ENCODE results near the gene AKNA.
A peak's percentile ranks its signal among the peaks of the same experiment; 100 is the strongest.

The AKNA gene

GRCh38 chr9:114414346-114414745 is 26.6 kb upstream of the AKNA start:
- no peak for DNase-seq (ENCODE audit: low spot score)

DNA sequence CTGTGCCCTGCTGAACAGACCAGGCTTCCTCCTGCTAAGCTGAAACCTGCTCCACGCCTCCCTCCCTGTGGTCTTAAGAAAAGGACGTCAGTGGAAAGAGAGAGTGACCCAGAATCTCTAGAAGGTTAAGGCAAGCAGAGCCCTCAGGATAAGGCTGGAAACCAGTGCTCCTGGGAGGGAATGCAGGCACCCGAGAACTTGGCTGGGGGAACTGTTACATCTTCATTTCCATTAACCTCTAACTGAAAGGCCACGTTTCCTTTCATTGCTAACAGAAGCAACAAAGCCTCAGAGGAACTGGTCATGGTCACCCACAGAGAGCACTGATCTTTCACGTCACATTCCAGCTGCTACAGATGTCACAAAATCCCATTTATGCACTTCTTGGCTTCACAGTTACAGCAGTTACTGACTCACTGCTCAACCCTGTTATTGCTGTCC is 26.1 kb upstream of the AKNA start:
- peak; percentile 48 for DNase-seq (ENCODE audit: low spot score)

DNA sequence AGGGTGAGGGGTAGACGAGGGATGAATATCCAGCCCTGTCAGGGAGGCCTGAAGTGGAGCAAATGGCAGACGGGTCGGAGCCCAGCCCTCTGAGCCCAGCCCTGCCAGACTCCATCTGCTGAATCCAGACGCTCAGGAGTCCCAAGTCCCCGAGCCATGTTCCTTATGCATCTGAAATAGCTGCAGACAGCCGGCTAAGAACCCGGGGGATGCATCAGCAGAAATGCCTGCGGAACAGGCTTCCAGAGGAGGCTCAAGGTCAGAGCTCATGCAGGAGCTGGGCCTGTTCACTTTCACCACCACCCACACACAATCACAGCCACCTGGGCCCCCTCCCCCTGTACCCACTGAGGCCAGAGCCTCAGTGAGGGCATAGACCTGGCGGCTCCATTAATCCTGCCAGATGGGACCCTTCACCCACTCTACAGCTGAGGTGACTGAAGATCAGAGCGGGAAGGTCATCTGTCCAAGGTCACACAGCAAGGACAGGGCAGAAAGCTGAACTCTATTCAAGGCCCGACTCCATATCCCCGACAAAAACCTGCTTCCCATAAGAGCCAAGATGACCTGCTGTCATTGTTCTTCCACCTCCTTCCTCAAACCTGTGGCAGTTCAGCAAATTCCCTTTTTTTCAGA is 24.4 kb upstream of the AKNA start:
- DNase-seq (ENCODE audit: low spot score), result no peak

- DNase-seq (ENCODE audit: low spot score), result no peak
These were observed 23.7 kb upstream of the AKNA start for GRCh38 chr9:114411452-114411851.

GRCh38 chr9:114410910-114411309 is 23.1 kb upstream of the AKNA start:
- DNase-seq (ENCODE audit: low spot score), result no peak

DNA sequence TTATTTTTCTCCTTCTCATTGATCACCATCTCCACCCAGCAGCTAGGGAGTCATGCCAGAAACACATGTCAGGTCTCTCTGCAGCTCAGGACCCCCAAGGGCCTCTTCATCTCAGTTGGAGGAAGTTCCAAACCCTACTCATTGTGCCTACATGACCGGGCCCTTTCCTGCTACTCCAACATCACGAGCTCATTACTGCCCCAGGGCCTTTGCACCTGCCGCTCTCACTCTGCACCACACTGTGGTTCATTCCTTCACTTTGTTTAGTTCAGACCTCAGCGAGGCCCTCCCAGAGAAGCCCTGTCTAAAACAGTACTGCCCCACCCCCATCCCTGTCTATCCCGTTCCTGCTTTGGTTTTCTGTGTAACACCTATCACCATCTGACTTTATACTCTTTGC is 22.1 kb upstream of the AKNA start:
- DNase-seq (ENCODE audit: low spot score), result no peak

DNA sequence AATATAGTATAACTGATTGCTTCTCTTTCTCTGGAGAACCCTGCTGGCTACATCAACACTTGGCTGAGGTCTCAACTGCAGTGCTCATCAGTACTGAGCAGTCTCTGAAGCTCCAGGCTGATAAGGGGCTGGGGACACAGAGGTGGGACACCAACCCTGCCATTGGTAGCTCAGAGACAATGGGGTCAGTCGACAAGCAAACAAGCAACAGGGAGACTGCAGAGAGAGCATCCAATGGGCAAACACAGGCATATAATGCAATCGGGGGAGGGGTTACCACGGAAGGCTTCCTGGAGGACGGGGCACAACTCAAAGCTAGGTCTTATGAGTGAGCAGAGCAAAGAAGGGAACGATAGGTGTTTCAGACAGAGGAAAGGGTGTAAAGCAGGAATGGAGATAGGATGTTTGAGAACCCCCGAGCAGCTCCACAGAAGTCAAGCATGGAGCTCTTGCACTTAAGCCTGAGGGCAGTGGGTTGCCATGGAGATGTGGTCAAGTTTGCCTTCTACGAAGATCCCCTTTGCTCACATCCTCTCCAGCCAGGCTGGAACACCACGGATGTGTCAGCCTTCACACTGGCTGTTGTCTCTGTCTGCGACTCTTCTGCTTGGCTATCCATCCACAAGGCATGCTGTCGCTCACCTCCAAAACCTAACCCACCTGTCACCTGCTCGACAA is 21.5 kb upstream of the AKNA start:
- no peak for DNase-seq (ENCODE audit: low spot score)

DNA sequence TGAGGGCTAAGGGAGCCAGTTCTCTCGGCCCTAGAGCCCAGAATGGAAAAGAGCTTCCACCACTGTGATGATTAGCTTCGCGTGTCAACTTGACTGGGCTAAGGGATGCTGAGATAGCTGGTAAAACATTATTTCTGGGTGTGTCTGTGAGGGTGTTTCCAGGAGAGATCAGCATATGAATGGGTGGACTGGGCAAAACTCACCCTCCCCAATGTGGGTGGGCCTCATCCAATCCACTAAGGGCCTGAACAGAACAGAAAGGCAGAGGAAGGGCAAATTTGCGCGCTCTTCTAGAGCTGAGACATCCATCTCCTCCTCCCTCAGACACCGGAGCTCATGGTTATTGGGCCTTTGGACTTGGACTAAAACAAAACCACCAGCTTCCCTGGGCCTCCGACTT is 20.9 kb upstream of the AKNA start:
- no peak for DNase-seq (ENCODE audit: low spot score)

GRCh38 chr9:114407889-114408288 is 20.1 kb upstream of the AKNA start:
- no peak for DNase-seq (ENCODE audit: low spot score)

DNA sequence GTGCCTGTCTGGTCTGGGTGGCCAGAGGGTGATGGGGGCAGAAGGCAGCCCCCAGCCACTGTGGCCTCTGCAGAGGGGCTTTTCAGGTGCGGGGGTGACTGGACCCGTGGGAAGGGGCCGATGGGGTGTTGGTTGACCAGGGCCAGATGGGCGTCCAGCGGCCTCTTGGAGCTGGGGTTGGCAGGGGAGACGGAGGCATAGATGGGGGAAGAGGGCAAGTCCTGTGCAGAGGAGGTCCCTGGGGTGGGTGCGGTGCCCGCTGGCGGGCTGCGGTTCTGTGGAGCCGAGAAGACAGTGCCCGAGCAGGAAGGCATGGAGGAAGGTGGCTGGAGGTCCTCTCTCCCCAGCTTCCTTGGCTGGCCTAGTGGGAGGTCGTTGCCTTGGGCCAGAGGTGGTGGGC is 18.7 kb upstream of the AKNA start:
- no peak for DNase-seq (ENCODE audit: low spot score)

DNA sequence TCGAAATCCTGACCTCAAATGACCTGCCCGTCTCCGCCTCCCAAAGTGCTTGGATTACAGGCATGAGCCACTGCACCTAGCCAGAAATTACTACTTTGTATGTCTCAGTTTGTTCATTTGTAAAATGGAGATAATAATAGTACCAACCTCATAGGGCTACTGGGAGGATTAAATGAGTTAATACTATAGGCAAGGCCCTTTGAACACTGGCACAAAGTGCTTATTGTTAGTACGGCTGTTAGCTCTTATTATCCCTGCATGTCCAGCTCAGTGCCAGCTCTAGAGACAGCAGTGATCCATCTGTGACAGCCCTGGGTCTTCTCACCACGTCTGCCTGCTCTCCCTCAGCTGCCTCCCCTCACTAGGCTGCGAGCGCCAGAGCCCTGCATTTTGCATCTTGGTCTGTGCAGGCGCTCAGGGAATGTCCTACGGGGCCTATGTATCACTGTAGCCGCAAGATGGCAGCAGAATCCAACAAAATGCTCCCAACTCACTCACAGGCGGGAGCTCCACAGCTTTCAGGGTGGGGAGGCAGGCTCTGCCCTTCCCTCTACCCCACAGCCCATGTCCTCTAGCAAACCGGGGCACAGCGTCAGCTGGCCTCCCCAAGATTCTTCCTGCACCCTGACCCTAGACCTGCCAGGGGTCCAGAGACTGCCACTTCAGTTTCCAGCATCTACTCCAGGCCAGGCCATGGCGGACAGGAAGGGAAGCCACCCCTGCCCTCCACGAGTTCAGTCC is 17.7 kb upstream of the AKNA start:
- DNase-seq (ENCODE audit: low spot score), result peak; percentile 87

GRCh38 chr9:114404531-114404930 is 16.7 kb upstream of the AKNA start:
- DNase-seq (ENCODE audit: low spot score), result no peak

GRCh38 chr9:114403153-114403756 is 15.5 kb upstream of the AKNA start:
- DNase-seq (ENCODE audit: low spot score), result no peak

DNA sequence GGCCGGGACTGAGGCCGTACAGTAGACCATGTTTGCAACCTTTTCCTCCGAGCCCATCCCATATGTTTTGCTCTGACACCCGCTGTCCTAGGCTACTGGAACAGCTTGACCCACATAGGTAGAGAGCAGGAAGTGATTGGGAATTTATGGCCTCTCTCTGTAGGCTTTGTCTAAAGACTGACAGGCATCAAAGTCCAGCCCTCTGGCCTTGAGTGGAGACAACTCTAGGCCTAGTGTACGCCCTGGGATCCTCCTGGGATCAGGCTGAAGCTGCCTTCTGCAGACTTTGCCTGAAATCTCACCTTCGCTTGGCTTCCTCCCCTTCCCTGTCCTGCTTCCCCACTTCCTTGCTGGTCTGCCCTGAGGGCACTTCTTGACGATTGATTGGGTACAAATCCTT is 13.6 kb upstream of the AKNA start:
- DNase-seq (ENCODE audit: low spot score), result no peak

DNA sequence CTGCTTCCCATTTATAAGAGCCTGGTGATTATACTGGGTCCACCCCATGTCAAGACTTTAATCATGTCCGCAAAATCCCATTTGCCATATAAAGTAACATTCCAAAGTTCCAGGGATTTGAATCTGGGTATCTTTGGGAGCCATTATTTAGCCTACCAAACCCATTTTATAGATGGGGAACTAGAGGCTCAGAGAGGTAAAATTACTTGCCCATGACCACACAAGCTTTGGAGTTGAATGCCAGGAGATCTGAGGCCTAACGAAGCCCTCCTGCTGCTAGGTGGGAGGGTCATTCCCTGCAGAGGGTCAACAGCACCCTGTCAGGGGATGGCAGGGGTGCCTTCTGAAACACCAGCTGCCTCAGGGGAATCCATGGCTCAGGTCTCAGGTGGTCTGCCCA is 13.0 kb upstream of the AKNA start:
- no peak for DNase-seq (ENCODE audit: low spot score)

DNA sequence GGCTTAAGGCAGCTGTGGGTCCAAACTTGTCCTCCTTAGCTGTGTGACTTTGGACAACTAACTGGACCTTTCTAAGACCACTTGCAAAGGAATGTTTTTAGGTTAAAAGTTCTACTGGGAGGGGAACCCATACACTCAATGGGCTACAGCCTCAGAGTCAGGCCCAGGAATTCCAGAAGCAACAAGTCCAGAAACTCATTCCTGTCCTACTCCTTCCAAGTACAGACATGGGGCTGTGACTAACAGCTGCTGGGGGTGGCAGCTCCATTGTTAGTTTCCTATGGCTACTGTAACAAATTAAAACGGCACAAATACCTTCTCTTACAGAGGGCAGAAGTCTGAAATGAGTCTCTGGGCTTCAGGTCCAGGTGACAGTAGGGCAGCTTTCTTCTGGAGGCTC is 12.4 kb upstream of the AKNA start:
- DNase-seq (ENCODE audit: low spot score), result no peak

DNA sequence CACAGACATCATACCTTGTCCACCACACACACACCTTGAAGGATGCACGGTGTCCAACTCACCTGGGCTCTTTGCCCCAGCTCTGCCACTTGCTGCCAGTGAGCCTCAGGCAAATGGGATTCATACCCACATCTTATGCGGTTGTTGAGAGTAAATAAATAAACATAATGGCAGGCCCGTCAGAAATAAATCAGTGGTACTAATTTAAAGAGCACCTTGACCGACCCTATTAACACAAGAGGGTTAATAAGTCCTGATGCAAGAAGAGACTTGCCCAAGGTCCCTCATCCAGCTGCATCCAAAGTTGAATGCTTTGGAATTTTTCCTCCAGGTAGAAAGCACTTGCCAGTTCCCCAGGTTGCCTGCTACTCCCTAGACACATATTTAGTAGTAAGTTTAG is 11.6 kb upstream of the AKNA start:
- no peak for DNase-seq (ENCODE audit: low spot score)

DNA sequence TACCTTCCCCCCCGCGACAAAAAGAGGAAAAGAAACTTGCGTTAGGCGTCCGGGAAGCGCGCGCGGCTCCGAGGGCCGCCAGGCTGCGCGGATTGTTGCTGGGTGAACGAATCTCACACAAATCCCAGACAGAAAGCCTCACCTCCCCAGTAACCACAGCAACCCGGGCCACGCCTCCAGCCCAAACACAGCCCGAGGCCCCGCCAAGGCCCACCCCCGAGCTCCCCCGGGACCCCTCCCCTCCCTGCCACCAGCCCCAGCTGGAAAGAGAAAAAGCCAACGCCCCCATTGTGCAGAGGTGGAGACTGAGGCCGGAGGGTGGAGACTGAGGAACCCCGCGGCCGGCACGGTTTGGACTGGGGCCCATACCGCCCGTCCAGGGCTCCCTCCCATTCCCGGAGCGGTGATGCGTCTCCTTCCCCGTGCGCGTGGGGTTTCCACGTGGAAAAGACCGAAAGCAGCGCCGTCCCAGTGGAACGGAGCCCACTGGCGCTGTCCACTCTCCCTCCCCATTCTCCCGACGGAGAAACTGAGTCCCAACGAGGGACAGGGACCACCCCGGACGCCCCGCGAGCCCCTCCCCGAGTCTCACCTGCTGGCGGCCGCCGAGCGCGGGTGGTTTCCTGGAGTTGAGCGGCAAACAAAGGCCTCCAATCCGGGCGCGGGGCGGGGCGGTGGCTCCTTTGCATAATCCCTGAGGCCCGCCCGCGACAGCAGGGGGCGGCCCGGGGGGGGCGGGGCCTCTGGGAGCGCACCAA is 10.2 kb upstream of the AKNA start:
- DNase-seq (ENCODE audit: low spot score), result peak; percentile 98

DNA sequence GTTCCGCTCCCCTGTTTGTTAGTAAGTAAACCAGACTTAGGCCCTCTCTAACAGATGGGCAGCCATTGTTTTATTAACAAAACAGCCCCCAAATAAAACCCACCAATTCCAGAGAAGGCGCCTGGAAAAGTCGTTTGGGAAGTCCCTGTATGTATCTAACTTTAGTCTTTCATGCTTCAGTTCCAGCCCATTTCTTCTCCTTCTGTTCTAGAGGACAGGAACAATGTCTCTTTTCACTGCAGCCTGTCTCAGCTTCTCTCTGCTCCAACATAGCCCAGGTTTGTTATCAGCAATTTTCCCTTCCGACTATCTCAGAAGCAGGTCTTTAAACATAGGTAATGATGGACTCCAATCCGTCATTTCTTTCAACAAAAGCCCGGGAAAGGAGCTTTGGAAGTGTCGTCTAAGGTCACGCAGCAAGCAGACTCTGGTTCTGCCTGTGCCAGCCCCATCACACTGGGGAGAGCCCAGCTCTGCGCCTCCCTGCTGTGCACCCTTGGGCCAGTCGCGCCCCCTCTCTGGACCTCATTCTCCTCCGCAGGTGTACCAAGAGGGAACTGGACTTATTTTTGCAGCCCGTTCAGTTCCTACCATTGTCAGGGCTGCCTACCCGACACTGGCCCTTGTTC is 9.6 kb upstream of the AKNA start:
- no peak for DNase-seq (ENCODE audit: low spot score)

GRCh38 chr9:114396558-114397218 is 8.9 kb upstream of the AKNA start:
- peak; percentile 30 for DNase-seq (ENCODE audit: low spot score)

- no peak for DNase-seq (ENCODE audit: low spot score)
These were observed 8.0 kb upstream of the AKNA start for GRCh38 chr9:114395768-114396167.

All from AG08396 (cell line).